NCI-H446 treated with DMSO at 0.1 percent for 48 hours (cell line): ENCODE results near the gene SLC16A10.
A peak's percentile ranks its signal among the peaks of the same experiment; 100 is the strongest.
"Not testable (repeated sequence)": the region's sequence is repeated elsewhere in the genome, so short reads cannot be mapped to it uniquely, and the experiment has no call there.

Experiments used
- DNase-seq: peaks from one replicate; lab custom pipeline; 2025; lab: John Stamatoyannopoulos, UW

Gene SLC16A10

GRCh38 chr6:111086685-111087084, 618 bp upstream of the SLC16A10 start:
- no peak for DNase-seq

DNA sequence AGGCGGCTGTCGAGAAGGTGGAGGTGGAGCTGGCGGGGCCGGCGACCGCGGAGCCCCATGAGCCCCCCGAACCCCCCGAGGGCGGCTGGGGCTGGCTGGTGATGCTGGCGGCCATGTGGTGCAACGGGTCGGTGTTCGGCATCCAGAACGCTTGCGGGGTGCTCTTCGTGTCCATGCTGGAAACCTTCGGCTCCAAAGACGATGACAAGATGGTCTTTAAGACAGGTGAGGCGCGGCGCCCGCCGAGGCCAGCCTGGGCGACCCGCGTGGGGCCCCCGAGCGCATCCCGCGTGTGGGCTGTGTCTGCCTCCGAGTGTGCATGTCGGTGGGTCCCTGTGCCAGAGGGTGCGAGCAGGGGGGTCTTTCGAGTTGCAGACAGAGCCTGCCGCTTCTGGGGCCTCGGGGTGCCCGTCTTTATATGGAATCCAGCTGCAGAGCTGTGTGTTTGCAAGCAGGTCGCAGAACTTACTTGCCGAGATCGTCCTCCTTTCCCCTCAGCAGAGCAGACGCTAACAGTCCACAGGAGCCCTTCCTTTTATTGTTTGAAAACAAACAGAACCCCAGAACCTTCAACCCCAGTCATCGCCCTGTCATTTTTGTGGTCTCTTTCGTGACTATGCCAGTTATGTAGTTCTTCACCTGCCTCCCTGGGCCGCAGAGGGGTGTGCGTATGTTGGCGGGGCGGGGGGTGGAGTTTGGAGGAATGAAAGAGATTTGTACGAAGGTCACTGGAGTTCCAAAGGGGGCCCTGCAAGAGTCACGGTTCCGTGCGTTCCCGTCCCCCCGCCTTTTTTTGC, 766 bp downstream of the SLC16A10 start:
- DNase-seq = no peak

DNA sequence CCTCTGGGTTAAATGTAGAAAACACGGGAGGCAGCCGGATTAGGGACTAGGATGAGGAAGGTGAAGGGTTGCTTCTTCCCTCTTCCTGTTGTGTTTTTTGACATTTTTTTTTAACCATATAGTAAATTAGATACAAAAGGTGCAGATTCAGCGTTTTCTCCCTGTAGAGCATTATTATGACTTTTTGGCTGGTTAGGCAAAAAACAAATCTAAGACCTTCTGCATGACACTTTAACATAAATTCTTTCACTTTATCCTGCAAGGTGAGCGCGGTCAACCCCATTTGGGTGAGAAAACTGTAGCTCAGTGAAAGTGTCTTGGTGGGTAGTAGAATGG, 1.3 kb downstream of the SLC16A10 start:
- DNase-seq = no peak

DNA sequence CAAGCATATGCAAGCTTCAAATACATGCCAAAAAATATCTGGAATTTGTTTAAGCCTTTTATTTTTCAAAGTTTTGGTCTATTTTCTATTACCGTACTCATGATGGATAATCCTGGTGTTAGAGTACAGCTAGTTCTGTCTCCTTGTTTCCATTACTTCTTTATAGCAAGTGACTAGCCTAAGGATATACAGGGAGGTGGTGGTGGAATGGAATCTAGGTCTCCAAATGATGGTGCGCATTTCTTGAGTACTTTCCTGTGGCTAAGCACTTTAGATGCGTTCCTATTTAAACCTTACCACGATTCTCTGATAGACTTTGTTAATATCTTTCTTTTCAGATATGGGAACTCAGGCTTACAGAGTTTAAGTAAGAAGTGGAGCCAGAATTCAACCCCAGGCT, 3.5 kb downstream of the SLC16A10 start:
- no peak for DNase-seq

GRCh38 chr6:111091987-111092386, 4.7 kb downstream of the SLC16A10 start:
- DNase-seq = no peak

DNA sequence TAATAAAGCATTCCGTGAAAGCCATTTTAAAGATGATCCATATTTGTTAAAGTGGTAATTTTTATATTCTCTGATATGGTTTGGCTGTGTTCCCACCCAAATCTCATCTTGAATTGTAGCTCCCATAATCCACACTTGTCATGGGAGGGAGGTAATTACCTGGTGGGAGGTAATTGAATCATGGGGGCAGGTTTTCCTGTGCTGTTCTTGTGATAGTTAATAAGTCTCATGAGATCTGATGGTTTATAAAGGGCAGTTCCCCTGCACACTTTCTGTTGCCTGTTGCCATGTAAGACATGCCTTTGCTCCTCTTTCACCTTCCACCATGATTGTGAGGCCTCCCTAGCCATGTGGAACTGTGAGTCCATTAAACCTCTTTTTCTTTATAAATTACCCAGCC, 8.2 kb downstream of the SLC16A10 start:
- not testable (repeated sequence) for DNase-seq

DNA sequence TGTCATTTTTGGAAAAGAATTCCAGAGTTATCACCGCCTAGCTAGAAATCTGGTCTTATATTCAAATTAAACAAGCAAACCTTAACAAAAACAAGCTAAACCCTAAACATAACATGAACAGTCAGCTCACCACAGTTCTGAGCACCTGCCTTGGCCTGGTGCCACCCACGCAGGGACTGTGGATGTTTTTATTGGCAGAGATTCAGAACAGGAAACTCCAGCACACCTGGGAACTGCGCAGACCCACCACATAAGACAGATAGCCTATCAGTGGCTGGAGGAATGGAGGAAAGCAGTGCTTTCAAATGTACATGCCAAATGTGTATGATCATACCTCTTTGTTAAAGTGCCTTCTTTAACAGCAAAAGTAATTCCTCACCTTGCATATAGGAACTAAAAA, 8.9 kb downstream of the SLC16A10 start:
- no peak for DNase-seq

GRCh38 chr6:111098597-111098996, 11.3 kb downstream of the SLC16A10 start:
- DNase-seq = no peak

- DNase-seq = no peak
These were observed 14.7 kb downstream of the SLC16A10 start for GRCh38 chr6:111101987-111102386.

- DNase-seq = peak; percentile 5
These were observed 18.3 kb downstream of the SLC16A10 start for GRCh38 chr6:111105578-111105977.

DNA sequence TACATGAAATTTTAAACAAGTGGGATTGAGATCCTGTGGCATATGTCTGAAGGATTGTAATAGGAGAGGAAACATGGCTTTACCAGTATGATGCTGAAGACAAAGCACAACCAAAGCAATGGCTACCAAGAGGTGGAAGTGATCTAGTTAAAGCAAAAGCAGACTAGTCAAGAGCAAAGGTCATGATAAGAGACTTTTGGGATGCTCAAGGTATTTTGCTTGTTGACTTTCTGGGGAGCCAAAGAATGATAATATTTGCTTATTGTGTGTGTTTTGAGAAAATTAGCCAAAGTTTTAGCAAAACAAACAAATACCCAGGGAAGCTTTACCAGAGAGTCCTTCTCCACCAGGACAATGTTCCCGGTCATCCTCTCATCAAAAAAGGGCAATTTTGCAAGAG, 20.3 kb downstream of the SLC16A10 start:
- DNase-seq = no peak

GRCh38 chr6:111110036-111110435, 22.7 kb downstream of the SLC16A10 start:
- DNase-seq = no peak

GRCh38 chr6:111113336-111114086, 26.2 kb downstream of the SLC16A10 start:
- DNase-seq = peak; percentile 71

- no peak for DNase-seq
These were observed 26.8 kb downstream of the SLC16A10 start for GRCh38 chr6:111114087-111114443.

GRCh38 chr6:111114482-111114881, 27.2 kb downstream of the SLC16A10 start:
- no peak for DNase-seq

DNA sequence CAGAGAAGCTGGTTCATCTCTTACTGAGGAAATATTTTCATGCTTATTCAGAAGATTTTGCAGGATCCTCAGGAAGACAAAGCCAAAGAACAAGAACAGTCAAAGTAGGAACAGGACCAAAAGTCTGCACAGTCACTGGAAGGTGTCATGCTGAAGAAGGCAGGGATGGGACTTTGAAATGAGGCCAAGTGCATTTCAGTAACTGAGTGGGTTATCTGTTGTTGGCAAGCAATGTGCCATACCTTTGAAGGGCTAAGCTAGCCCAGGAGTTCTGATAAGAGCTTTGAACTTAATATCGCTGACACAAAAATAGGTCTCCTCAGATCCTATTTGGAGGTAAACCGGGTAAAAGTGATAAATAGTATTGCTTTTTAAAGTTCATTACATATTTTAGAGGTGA, 31.5 kb downstream of the SLC16A10 start:
- DNase-seq = no peak

- no peak for DNase-seq
These were observed 32.4 kb downstream of the SLC16A10 start for GRCh38 chr6:111119571-111120329.

- no peak for DNase-seq
These were observed 34.6 kb downstream of the SLC16A10 start for GRCh38 chr6:111121789-111122350.

DNA sequence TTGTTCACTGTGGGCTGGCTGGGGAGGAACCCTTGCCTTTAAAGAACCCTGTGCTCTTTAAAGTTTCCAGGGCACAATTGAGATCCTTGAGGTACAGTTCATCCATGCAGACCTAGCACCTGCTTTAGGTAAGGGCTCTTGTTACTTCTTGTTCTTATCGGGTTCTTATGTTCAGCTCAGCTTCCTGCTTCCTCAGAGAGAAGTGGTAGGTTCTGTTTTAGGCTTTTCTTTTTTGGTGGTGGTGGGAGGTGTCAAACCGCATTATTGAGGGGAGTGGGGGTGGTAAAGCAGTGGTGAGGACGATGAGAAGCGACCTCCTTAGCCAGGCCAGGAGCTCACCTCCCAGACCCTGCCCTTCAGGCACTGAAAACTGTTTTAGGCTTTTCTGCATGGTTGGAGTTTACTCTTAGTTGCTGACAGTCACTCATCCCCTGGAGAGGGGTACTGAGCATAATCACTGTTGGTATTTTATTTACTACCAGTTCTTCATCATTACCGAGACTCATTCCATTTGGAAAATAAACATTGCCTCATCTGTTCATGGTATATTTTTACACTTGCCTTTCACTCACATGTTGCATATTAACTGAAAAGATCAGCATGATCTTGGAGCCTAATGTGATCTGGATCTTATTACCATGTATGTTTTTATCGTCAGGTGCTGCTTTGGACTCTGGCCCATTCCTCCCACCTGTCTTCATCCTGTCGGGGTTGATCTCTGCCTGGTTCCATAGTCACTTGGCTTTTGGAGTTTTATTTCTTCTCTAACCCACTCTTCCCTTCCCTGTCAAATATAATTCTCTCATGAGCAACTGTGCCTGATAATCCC, 35.4 kb downstream of the SLC16A10 start:
- DNase-seq = no peak

DNA sequence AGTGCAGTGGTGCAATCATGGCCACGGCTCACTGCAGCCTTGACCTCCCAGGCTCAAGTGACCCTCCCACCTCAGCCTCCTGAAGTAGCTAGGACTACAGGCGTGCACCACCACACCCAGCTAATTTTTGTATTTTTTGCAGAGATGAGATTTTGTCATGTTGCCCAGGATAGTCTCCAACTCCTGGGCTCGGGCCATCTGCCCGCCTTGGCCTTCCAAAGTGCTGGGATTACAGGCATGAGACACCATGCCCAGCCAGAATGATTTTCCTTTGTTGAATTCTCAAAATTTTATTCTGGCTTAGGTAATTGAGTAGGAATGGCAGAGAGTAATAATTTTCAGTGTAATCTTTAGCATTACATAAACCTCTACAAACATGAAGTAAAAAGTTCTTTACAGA, 37.1 kb downstream of the SLC16A10 start:
- peak; percentile 85 for DNase-seq

- peak; percentile 90 for DNase-seq
These were observed 41.7 kb downstream of the SLC16A10 start for GRCh38 chr6:111129013-111129412.

DNA sequence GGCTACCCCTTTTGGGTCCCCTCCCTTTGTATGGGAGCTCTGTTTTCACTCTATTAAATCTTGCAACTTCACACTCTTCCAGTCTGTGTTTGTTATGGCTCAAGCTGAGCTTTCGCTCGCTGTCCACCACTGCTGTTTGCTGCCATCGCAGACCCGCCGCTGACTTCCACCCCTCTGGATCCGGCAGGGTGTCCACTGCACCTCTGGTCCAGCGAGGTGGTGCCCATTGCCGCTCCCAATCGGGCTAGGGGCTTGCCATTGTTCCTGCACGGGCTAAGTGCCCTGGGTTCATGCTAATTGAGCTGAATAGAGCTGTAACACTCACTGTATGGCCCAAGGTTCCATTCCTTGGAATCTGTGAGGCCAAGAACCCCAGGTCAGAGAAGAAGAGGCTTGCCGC, 43.7 kb downstream of the SLC16A10 start:
- not testable (repeated sequence) for DNase-seq
